Measurements from ENCODE around the gene DPP10.

Gene DPP10

GRCh38 chr2:115807276-115807675, 1364.8 kb downstream of the DPP10 start:
- no peak for DNase-seq

- DNase-seq, result no peak
Observed at GRCh38 chr2:115825912-115826311, 1383.5 kb downstream of the DPP10 start.

- no peak for DNase-seq
Observed at GRCh38 chr2:115833196-115833595, 1390.8 kb downstream of the DPP10 start.

- DNase-seq, result no peak
Observed at GRCh38 chr2:115838539-115838938, 1396.1 kb downstream of the DPP10 start.

- no peak for DNase-seq
Observed at GRCh38 chr2:115842306-115842705, 1399.9 kb downstream of the DPP10 start.

GRCh38 chr2:115848192-115848591, 1405.8 kb downstream of the DPP10 start:
- no peak for DNase-seq

- no peak for DNase-seq
Observed at GRCh38 chr2:115867024-115867423, 1424.6 kb downstream of the DPP10 start.

- no peak for DNase-seq
Observed at GRCh38 chr2:115874427-115874826, 1432.0 kb downstream of the DPP10 start.

- DNase-seq, result no peak
Observed at GRCh38 chr2:115880558-115880957, 1438.1 kb downstream of the DPP10 start.

GRCh38 chr2:115887209-115887776, 1444.9 kb downstream of the DPP10 start:
- DNase-seq, result no peak
